ENCODE data around the gene JUND. TPM values are rescaled to one million over a fixed set of nuclear protein-coding genes. Genes with fewer than 3 reads are reported as not detected.
A peak's percentile ranks its signal among the peaks of the same experiment; 100 is the strongest.

The JUND gene
- total and polyA plus RNA-seq, 2 of the 4 experiments (the other 2 are of a cell fraction) = 14.2 to 77.2 TPM

GRCh38 chr19:18322318-18322758 lies 40.9 kb upstream of the JUND start:
- dilution Hi-C loops (cut with HindIII; ENCODE audit: low sequenced_read_pairs, unreplicated experiment) (no loop called here), in situ Hi-C loops (cut with MboI; ENCODE audit: low sequenced_read_pairs) (loop anchor here (5.0 to 10.0 kb wide), 2 partner anchors 45 to 128 kb away; partner anchors contain the start of gene MPV17L2), intact Hi-C loops (cut with micrococcal nuclease) (loop anchor here (5.0 kb wide), 1 partner anchor 120 kb away; the partner anchor contains the start of gene RAB3A)
- peak overlapping the region; percentile 87 for H4K91ac ChIP-seq (ENCODE audit: insufficient read depth, low read depth, low read length)
- H3K14ac ChIP-seq (replicated peaks; ENCODE audit: low read depth, low read length) = peak overlapping the region; percentile 83
- TF ChIP-seq SMC3 (IDR thresholded peaks at IDR 0.05; ENCODE audit: low read depth, low read length) = peak; percentile 26
- TF ChIP-seq USF2 (IDR thresholded peaks at IDR 0.05; ENCODE audit: low read depth, low read length) = no peak
- TF ChIP-seq BHLHE40 (IDR thresholded peaks at IDR 0.05; ENCODE audit: low read depth, low read length) = no peak
- no peak; the same call in 1 of the 2 replicates for TF ChIP-seq POLR2A (IDR thresholded peaks at IDR 0.05; ENCODE audit: low read depth, low read length)
- no peak for TF ChIP-seq RCOR1 (IDR thresholded peaks at IDR 0.05; ENCODE audit: insufficient replicate concordance, low read length)
- TF ChIP-seq ELK1 (IDR thresholded peaks at IDR 0.05; ENCODE audit: borderline replicate concordance, low read depth, low read length) = no peak
- no peak for TF ChIP-seq MAFK (IDR thresholded peaks at IDR 0.05; ENCODE audit: low read depth, low read length)
- peak; percentile 28; the same call in 1 of the 2 replicates for TF ChIP-seq CTCF (conservative IDR thresholded peaks at IDR 0.05; ENCODE audit: low read depth, low read length)
- TF ChIP-seq FOS (IDR thresholded peaks at IDR 0.05; ENCODE audit: low read depth, low read length) = no peak
- TF ChIP-seq NFE2L2 (IDR thresholded peaks at IDR 0.05; ENCODE audit: low read depth, low read length) = no peak
- 0 out of 2 replicates have a peak, but pooled peaks have one; percentile 9 for TF ChIP-seq MAZ (IDR thresholded peaks at IDR 0.05; ENCODE audit: borderline replicate concordance, low read depth, low read length)
- TF ChIP-seq RAD21 (IDR thresholded peaks at IDR 0.05; ENCODE audit: low read length) = peak; percentile 47
- TF ChIP-seq CEBPB (IDR thresholded peaks at IDR 0.05; ENCODE audit: low read depth, low read length) = no peak
- no peak for TF ChIP-seq CHD1 (IDR thresholded peaks at IDR 0.05; ENCODE audit: low read depth, low read length)
- no peak for TF ChIP-seq RFX5 (IDR thresholded peaks at IDR 0.05; ENCODE audit: low read depth, low read length)
- H3K36me3 ChIP-seq (ENCODE audit: control insufficient read depth, insufficient read depth, low read length) = no peaks in the 10 kb centered on the region
- peaks cover 5% of the 10 kb centered on the region; the same call in 1 of the 2 replicates for H3K4me1 ChIP-seq (ENCODE audit: control insufficient read depth, insufficient read depth, low read length)
- no peak overlapping the region for H2BK20ac ChIP-seq (ENCODE audit: low read depth, low read length)
- no CpG with 5 or more reads among the region's 7 CpGs for WGBS, 2 experiments (ENCODE audit: extremely low coverage in 2 of 2, insufficient read length in 1 of 2)
- H4K20me1 ChIP-seq (ENCODE audit: insufficient read depth, low read length) = 0 out of 2 replicates have a peak, but pooled peaks cover 3% of the 10 kb centered on the region
- H3K56ac ChIP-seq (ENCODE audit: extremely low read depth, insufficient read depth, low read length) = peak overlapping the region; percentile 74
- H3K9ac ChIP-seq (ENCODE audit: low read depth, low read length) = peak overlapping the region; percentile 75
- peaks cover 39 to 55% of the 10 kb centered on the region in 2 experiments for H3K79me1 ChIP-seq (ENCODE audit: low read depth in 1 of 2, low read length in 2 of 2)
- H4K5ac ChIP-seq (ENCODE audit: low read depth, low read length) = peak overlapping the region; percentile 15
- H2AK5ac ChIP-seq (ENCODE audit: low read depth, low read length) = peak overlapping the region; percentile 86
- H3K23ac ChIP-seq (ENCODE audit: low read depth, low read length) = peak overlapping the region; percentile 74; the same call in 1 of the 2 replicates
- no peak overlapping the region for H2BK15ac ChIP-seq (ENCODE audit: low read depth, low read length)
- H2BK5ac ChIP-seq (ENCODE audit: low read depth, low read length, poor library complexity, severe bottlenecking) = peak overlapping the region; percentile 59
- no peaks in the 10 kb centered on the region for H3K9me3 ChIP-seq (ENCODE audit: control insufficient read depth, insufficient read depth, low read length)
- POLR2A ChIA-PET (ENCODE audit: unreplicated experiment) = interaction anchor here (0.6 to 2.2 kb wide), 8 partner anchors 14 to 99 kb away, joined by 3 to 25 read pairs (median 4); partner anchors contain the start of gene JUND
- peak overlapping the region; percentile 95 for H2AFZ ChIP-seq (replicated peaks; ENCODE audit: low read length, poor library complexity)
- H3K4ac ChIP-seq (ENCODE audit: low read depth, low read length) = peak overlapping the region; percentile 85
- no peak overlapping the region for H3K18ac ChIP-seq (ENCODE audit: low read depth, low read length)
- H3K27ac ChIP-seq (ENCODE audit: insufficient read depth, low read length) = peak overlapping the region; percentile 73
- peak overlapping the region; percentile 77 for H3K4me3 ChIP-seq (ENCODE audit: insufficient read depth, low read depth, low read length)
- ATAC-seq (ENCODE audit: low read depth) (peak; percentile 19), DNase-seq (peak; percentile 65)
- CTCF ChIA-PET = interaction anchor here (1.3 to 3.7 kb wide), 4 partner anchors 17 to 115 kb away, joined by 3 to 49 read pairs (median 5); partner anchors contain the start of gene JUND
- peak overlapping the region; percentile 99 for H2AK9ac ChIP-seq (replicated peaks; ENCODE audit: low read depth, low read length, poor library complexity)
- H3K27me3 ChIP-seq (ENCODE audit: control insufficient read depth, insufficient read depth, low read length) = no peaks in the 10 kb centered on the region
- H2BK120ac ChIP-seq (ENCODE audit: low read depth, low read length) = peak overlapping the region; percentile 46; the same call in 1 of the 2 replicates
- peaks cover 7% of the 10 kb centered on the region for H3K9me1 ChIP-seq (ENCODE audit: insufficient read depth, low read length)
- peak overlapping the region; percentile 74 for H3K4me2 ChIP-seq (ENCODE audit: low read depth, low read length)
- BruUV-seq (replicated peaks) = no TSS peak
- H4K8ac ChIP-seq (ENCODE audit: low read depth in 2 of 2, low read length in 2 of 2) = peak overlapping the region; percentile 80 to 88
